Gastroesophageal sphincter (tissue), 3 donors: Measurements from ENCODE around the gene LIPA.

Experiments
- CTCF ChIP-seq, 4 experiments: fragments of 200-600 bp in 2 of 4; fragments of 450-650 bp in 2 of 4; sonication (generic) in 1 of 4; IDR thresholded peaks; one replicate each; pipeline ENCODE4 v1.5.1; 2017 to 2019; ENCODE audit warnings: antibody characterized with exemption in 4 of 4, mild to moderate bottlenecking in 2 of 4, moderate library complexity in 2 of 4
- POLR2A ChIP-seq, 2 donors: fragments of 450-650 bp; IDR thresholded peaks; one replicate each; pipeline ENCODE4 v1.6.1; 2017; ENCODE audit warnings: antibody characterized with exemption in 2 of 2, mild to moderate bottlenecking in 2 of 2, moderate library complexity in 1 of 2

DNA sequence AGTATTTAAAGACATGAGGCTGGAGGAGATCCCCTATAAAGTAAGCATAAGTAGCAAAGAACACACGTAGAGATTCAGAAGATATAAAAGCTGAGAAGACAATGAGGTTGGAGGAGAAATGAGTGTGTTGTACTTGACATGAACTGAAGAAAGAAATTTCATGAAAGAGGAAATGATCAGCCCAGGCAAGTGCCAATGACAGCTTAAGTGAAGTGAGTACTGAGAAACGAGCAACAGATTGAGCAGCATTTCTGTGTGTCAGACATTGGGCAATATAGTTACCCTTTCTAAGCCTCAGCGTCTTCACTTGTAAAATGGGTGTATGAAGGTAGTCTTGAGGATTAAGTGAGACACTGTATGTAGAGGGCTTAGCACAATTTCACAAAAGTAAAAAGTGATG is 4.8 kb upstream of the LIPA start:
- no peak for TF ChIP-seq CTCF (IDR thresholded peaks at IDR 0.05)
- no peak for TF ChIP-seq POLR2A (IDR thresholded peaks at IDR 0.05)
